GM10266 (cell line): ENCODE measurements around the gene FAIM2.

Source experiments
- DNase-seq: peaks from one replicate; pipeline ENCODE4 v3.0.0; 2012; ENCODE audit errors: extremely low spot score
- TF ChIP-seq, protein P1 (sequence below): IDR thresholded peaks from 2 replicates; pipeline ENCODE4 v1.5.1; 2012; ENCODE audit warnings: mild to moderate bottlenecking, low read depth; ENCODE audit not compliant: control insufficient read depth, insufficient read depth; ENCODE audit errors: missing control alignments

The FAIM2 gene

DNA sequence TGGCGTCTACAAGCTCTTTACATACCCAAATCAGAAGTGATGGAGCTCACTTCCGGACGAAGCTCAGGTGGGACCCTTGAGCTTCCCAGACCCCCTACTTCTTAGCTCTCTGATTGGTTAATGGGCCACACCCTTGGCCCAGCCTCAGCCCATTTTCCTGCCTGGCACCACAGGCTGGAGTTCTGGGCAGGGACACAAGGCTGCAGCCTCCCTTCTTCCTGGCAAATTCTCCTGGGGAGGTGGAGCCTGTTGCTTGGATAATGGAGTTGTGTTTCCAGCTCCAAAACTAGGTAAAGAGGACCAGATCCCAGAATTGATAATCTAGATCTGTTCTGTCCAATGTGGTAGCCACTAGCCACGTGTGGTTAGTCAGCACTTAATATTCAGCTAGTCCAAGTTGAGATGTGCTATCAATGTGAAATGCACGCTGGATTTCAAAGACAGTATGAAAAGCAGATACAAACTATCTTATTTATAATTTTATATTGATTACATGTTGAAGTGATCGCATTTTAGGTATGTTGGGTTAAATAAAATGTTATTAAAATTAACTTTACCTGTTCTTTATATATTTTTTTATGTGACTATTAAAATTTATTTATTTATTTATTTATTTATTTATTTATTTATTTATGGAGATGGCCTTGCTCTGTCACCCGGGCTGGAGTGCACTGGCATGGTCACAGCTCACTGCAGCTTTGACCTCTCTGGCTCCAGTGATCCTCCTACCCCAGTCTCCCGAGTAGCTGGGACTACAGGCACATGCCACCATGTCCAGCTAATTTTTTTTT lies 12.6 kb upstream of the FAIM2 start:
- DNase-seq, result no peak
- TF ChIP-seq, protein P1, sequence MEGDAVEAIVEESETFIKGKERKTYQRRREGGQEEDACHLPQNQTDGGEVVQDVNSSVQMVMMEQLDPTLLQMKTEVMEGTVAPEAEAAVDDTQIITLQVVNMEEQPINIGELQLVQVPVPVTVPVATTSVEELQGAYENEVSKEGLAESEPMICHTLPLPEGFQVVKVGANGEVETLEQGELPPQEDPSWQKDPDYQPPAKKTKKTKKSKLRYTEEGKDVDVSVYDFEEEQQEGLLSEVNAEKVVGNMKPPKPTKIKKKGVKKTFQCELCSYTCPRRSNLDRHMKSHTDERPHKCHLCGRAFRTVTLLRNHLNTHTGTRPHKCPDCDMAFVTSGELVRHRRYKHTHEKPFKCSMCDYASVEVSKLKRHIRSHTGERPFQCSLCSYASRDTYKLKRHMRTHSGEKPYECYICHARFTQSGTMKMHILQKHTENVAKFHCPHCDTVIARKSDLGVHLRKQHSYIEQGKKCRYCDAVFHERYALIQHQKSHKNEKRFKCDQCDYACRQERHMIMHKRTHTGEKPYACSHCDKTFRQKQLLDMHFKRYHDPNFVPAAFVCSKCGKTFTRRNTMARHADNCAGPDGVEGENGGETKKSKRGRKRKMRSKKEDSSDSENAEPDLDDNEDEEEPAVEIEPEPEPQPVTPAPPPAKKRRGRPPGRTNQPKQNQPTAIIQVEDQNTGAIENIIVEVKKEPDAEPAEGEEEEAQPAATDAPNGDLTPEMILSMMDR, result no peak

DNA sequence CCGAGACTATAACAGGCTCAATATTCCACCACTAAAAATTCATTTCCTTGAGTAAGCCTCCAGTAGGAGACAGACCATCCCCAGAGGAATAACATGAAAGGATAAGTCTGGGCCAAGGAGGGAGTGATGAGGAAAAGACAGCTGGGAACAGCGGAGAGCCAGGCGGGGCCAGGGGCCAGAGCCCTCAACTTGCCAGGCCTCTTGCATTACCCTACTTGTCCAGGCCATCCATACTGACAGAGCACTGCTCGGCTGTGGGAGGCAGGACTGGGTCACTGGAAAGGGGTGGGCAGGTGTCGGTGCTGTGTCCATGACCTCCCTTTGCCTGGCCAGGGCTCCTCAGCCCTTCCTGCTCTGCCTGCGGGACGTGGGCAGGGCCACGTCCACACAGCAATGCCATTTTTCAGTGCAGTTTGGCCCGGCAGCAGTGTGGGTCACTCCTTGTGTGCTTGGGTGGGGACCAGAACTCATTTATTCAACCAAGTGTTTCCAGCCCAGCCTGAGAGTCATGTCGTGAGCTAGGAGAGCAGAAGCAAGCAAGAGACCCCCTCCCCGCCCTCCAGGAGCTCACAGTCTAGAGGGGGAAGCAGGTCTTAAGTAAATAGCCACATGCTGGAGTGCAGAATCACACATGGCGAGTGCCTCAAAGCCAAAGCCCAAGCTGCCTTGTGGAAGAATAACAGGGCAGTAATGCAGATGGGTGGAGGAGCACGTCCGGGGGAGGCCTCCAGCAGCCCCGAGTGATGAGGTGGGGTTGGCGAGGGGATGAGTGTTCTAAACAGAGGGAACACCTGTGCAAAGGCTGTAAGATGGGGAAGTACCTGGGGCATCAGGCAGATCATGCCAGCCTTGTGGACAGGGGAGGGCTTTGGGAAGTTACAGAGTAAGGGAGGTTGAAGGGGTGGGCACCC lies 8.9 kb upstream of the FAIM2 start:
- no peak for DNase-seq
- TF ChIP-seq, protein P1, result no peak

DNA sequence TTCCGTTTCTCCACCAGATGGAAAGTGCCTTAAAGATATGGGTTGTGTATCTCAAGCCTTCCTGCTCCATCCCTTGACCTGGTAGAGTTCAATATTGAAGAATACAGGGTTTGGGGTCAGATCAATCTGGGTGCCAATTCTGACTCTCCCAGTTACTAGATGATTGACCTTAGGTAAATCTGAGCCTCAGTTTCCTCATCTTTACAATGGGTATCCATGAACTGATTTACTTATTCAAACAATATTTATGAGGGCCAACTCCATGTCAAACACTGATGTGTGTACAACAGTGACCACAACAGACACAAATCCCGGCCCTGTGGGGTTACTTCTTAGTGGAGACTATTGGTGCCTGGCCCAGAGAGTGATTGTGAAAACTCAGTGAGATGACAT lies 7.5 kb upstream of the FAIM2 start:
- DNase-seq, result no peak
- TF ChIP-seq, protein P1, result no peak

DNA sequence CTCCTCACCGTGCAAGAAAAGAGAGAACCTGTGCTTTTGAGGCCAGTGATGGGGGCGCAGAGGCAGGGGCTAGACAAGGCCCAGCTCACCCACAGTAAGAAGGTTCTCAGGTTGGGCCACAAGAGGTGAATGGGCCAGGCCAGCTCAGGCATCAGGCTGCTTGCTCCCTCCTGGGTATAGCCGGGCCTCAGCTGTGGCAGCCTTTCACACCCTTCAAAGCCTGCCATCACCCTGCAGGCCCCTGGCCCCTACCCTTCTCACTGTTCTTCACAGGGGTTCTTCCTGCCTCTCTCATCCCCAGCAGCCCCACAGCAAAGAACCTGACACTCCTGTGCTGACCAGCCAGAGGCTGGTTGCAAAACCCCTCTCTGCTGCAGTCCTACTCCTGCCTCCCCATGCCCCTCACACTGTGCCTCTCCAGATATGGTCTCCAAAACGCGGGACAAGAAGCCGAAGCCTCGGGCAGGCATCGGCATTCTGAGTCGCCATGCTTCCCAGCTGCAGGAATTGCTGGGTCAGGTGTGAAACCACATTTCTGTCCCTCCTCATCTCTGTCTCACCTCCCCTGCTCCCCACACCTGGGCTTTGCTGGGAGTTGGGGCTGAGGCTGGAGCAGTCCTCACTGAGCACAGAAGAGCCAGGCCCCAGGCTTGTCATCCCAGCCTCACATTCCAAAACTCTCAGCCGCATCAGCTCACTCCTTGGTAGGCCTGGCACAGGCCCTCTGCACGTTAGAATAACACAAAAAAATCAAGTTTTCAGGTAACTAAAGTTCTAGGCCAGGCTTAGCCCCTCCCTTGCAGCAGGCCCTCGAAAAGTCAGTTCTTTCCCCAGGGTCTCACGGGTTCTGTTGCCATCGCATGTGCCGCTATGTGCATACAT lies 6.9 kb upstream of the FAIM2 start:
- TF ChIP-seq, protein P1, result no peak
- DNase-seq, result no peak

DNA sequence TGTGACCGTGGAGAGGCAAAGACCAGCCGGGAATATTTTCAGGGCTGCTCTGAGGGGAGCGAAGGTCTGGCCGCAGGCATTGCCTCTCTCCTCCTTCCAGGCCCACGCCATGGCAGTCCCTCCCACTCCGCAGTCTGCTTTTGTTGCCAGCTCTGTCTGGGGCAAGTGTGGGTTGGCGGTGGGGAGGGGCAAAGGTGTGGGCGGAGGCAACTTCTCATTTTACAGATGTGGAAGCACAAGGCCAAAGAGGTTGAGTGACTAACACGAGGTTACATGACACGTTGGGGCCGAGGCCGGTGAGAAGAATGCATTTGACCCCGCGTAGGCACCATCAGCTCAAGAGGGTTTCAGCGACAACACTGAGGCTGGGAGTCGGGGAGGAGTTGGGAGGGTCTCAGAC lies 6.1 kb upstream of the FAIM2 start:
- TF ChIP-seq, protein P1, result no peak
- no peak for DNase-seq

DNA sequence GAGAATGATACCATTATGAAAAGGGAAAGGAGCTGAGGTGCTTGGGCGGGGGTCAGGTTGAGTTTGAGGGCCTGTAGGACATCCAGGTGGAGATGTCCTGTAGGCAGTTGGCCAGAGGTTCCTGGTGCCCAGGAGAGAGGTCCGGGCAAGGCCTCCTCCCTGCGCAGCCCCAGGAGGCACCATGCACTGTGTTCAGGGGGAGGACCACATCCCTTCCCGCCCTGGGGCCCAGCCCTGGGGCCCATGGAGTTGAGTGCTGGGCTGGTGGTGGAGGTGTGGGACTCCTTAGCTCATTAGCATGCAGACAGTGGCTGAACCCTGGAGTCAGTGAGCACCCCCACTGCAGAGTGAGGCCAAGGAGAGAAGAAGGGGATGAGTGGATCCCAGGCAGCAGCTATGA lies 5.7 kb upstream of the FAIM2 start:
- TF ChIP-seq, protein P1, result no peak
- no peak for DNase-seq
